ENCODE data around the gene EFNA5.

Gene EFNA5

DNA sequence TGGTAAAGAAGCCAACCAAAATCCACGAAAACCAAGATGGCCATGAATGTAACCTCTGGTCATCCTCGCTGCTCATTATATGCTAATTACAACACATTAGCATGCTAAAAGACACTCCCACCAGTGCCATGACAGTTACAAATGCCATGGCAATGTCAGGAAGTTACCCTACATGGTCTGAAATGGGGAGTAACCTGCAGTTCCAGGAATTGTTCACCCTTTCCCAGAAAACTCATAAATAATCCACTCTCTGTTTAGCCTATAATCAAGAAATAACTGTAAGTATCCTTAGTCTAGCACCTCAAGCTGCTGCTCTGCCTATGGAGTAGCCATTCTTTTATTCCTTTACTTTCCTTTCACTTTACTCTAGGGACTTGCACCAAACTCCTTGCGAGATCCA, 160.6 kb downstream of the EFNA5 start:
- H3K4me3 ChIP-seq (ENCODE audit: low read length): no peak overlapping the region
- no peak for DNase-seq (ENCODE audit: low read depth)
- TF ChIP-seq, protein P1, sequence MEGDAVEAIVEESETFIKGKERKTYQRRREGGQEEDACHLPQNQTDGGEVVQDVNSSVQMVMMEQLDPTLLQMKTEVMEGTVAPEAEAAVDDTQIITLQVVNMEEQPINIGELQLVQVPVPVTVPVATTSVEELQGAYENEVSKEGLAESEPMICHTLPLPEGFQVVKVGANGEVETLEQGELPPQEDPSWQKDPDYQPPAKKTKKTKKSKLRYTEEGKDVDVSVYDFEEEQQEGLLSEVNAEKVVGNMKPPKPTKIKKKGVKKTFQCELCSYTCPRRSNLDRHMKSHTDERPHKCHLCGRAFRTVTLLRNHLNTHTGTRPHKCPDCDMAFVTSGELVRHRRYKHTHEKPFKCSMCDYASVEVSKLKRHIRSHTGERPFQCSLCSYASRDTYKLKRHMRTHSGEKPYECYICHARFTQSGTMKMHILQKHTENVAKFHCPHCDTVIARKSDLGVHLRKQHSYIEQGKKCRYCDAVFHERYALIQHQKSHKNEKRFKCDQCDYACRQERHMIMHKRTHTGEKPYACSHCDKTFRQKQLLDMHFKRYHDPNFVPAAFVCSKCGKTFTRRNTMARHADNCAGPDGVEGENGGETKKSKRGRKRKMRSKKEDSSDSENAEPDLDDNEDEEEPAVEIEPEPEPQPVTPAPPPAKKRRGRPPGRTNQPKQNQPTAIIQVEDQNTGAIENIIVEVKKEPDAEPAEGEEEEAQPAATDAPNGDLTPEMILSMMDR (conservative IDR thresholded peaks at IDR 0.05; ENCODE audit: low read length): no peak

DNA sequence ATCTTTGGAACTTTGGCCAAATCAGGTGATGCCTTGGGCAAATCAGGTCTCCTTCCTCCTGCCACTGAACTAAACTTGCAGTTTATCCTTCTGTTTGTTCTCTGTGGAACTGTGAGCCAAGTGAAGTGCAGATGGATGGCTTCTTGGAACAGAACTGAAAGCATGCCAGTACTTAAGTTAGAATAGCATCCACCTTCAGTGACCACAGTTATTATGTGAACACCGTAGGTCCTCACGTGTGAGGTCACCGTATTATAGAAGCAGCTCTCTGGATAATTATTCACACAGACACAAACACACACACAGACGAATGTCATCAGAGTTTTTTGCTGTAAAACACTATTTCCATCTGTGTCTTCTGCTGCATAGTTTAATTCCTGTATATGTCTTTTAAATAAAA, 162.6 kb downstream of the EFNA5 start:
- no peak overlapping the region for H3K4me3 ChIP-seq (ENCODE audit: low read length)
- DNase-seq (ENCODE audit: low read depth): no peak
- TF ChIP-seq, protein P1 (conservative IDR thresholded peaks at IDR 0.05; ENCODE audit: low read length): no peak

- no peak overlapping the region for H3K4me3 ChIP-seq (ENCODE audit: low read length)
- TF ChIP-seq, protein P1 (conservative IDR thresholded peaks at IDR 0.05; ENCODE audit: low read length): no peak
- no peak for DNase-seq (ENCODE audit: low read depth)
Observed at GRCh38 chr5:107505763-107506534, 164.8 kb downstream of the EFNA5 start.

DNA sequence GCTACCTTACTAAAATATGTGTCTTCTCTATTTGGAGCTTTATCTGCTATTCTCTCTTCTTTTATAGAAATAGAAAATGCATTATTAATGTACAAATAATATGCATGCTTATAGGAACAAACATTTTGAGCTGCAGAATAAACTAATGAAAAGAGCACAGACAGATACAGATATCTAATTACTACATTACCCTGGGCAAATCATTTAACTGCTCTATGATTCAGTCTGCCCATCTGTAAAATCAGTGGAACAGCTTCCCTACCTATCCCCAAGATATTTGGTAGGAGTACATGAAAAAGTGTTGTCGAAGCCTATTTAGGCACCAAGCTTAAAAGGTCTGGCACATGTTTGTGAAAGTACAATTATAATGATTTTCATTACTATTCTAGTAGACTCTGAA, 166.3 kb downstream of the EFNA5 start:
- DNase-seq (ENCODE audit: low read depth): no peak
- no peak overlapping the region for H3K4me3 ChIP-seq (ENCODE audit: low read length)
- TF ChIP-seq, protein P1 (conservative IDR thresholded peaks at IDR 0.05; ENCODE audit: low read length): no peak

DNA sequence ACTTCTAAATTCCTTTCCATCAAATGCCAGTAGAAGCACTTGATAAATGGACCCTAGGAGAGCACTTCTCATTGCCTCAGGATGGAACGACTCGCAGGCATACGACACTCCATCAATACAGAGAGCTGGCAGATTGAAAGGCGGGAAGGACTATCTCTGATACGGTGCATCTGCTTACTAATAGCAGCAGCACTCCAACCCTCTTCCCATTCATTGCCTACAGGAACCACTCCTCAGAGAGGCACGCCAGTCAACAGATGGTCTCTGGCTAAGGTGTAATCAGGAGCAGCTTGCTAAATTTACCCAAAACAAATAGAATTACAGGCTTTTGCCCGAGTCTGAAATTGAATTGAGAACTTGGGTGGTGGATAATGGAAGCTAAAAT, 168.1 kb downstream of the EFNA5 start:
- TF ChIP-seq, protein P1 (conservative IDR thresholded peaks at IDR 0.05; ENCODE audit: low read length): no peak
- no peak overlapping the region for H3K4me3 ChIP-seq (ENCODE audit: low read length)
- no peak for DNase-seq (ENCODE audit: low read depth)

DNA sequence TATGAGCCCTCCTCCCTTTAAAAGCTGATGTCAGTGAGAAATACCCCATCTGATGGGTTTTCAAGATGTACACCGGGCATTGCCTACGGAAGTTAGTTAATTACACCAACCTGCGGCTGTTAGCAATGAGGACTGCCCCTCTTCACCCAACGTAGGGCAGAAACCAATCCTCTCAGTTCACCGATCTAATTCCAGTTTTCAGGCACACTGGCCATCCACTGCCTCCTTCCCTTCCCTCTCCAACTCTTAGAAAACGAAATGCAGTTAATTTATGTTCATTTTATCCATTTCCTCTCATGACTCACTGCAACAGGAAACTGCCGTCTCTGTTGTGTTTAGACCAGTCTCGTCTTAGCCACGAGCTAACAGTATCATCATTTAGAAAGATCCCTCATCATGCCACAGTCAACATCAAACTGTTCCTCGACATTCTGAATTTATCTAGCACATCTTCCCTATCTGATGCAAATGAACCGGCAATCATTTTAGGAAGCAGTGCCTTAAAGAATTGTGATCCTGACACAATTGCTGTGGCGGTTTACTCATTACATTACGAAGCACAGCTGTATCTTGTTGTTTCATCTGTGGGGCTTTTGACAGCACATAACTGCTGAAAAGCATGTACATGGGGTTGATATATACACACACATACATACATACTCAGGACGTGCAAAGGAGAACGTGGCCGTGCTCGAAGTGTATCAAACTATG, 168.6 kb downstream of the EFNA5 start:
- no peak for DNase-seq (ENCODE audit: low read depth)
- H3K4me3 ChIP-seq (ENCODE audit: low read length): no peak overlapping the region
- TF ChIP-seq, protein P1 (conservative IDR thresholded peaks at IDR 0.05; ENCODE audit: low read length): no peak

GRCh38 chr5:107500840-107501239, 169.9 kb downstream of the EFNA5 start:
- TF ChIP-seq, protein P1 (conservative IDR thresholded peaks at IDR 0.05; ENCODE audit: low read length): no peak
- no peak overlapping the region for H3K4me3 ChIP-seq (ENCODE audit: low read length)
- DNase-seq (ENCODE audit: low read depth): no peak

Measured in AG10803 (cell line).